ENCODE measurements around the gene DOCK11. TPM values are rescaled to one million over a fixed set of nuclear protein-coding genes. Genes with fewer than 3 reads are reported as not detected.
A peak's percentile ranks its signal among the peaks of the same experiment; 100 is the strongest.

The DOCK11 gene
- total and polyA plus RNA-seq, 11 donors, result 1.8 to 26.3 (median 2.9) TPM

- TF ChIP-seq POLR2A (IDR thresholded peaks at IDR 0.05) (no peak), CTCF (IDR thresholded peaks at IDR 0.05) (no peak)
- DNase-seq (no peak), ATAC-seq (peak in 3 of 4 donors; percentile 49 to 65 (median 53))
- H3K36me3 ChIP-seq, result no peaks in the 10 kb centered on the region
- 85 to 94% (median 89%) methylated on average over 13 of the region's 13 CpGs for WGBS, 4 donors
- no peaks in the 10 kb centered on the region for H3K9me3 ChIP-seq
- no peaks in the 10 kb centered on the region for H3K27me3 ChIP-seq
- intact Hi-C loops (cut with DNase I), result no loop called here
- no peak overlapping the region for H3K4me3 ChIP-seq
- peak overlapping the region in 1 of 12 donors; percentile 85 for H3K27ac ChIP-seq
- H3K4me1 ChIP-seq, result peaks cover 0 to 12% (median 0%) of the 10 kb centered on the region in 12 donors
Observed at GRCh38 chrX:118717678-118718391, 222.2 kb downstream of the DOCK11 start.

- intact Hi-C loops (cut with DNase I), result no loop called here
- H3K4me1 ChIP-seq, result peaks cover 0 to 12% (median 0%) of the 10 kb centered on the region in 12 donors
- peak overlapping the region in 2 of 12 donors; percentile 24 to 85 for H3K27ac ChIP-seq
- H3K4me3 ChIP-seq, result no peak overlapping the region
- TF ChIP-seq POLR2A (IDR thresholded peaks at IDR 0.05), result no peak
- no peak for TF ChIP-seq CTCF (IDR thresholded peaks at IDR 0.05)
- no peaks in the 10 kb centered on the region for H3K9me3 ChIP-seq
- no peaks in the 10 kb centered on the region for H3K27me3 ChIP-seq
- peak in 3 of 4 donors; percentile 41 to 59 (median 54) for ATAC-seq
- DNase-seq, result no peak
- 78 to 90% (median 88%) methylated on average over 2 of the region's 2 CpGs for WGBS, 4 donors
- H3K36me3 ChIP-seq, result no peaks in the 10 kb centered on the region
Observed at GRCh38 chrX:118718737-118719136, 223.1 kb downstream of the DOCK11 start.

GRCh38 chrX:118720058-118720707, 224.6 kb downstream of the DOCK11 start:
- Histone ChIP-seq H3K4me3 (no peak overlapping the region), H3K36me3 (no peaks in the 10 kb centered on the region), H3K27me3 (no peaks in the 10 kb centered on the region), H3K4me1 (peaks cover 0 to 20% (median 0%) of the 10 kb centered on the region in 12 donors), H3K27ac (no peak overlapping the region), H3K9me3 (no peaks in the 10 kb centered on the region)
- 74 to 92% (median 84%) methylated on average over 3 of the region's 3 CpGs for WGBS, 4 donors
- no peak for DNase-seq
- intact Hi-C loops (cut with DNase I), result loop anchor here in 1 of 10 donors (10.0 kb wide), 1 partner anchor 75 kb away; no protein-coding TSS in a partner anchor
- ATAC-seq, result no peak
- TF ChIP-seq CTCF (IDR thresholded peaks at IDR 0.05), result no peak
- TF ChIP-seq POLR2A (IDR thresholded peaks at IDR 0.05), result no peak

GRCh38 chrX:118723376-118723775, 227.8 kb downstream of the DOCK11 start:
- Histone ChIP-seq H3K27me3 (no peaks in the 10 kb centered on the region), H3K27ac (no peak overlapping the region), H3K4me1 (peaks cover 0 to 37% (median 1%) of the 10 kb centered on the region in 12 donors), H3K4me3 (no peak overlapping the region), H3K9me3 (no peaks in the 10 kb centered on the region), H3K36me3 (no peaks in the 10 kb centered on the region)
- TF ChIP-seq POLR2A (IDR thresholded peaks at IDR 0.05) (no peak), CTCF (IDR thresholded peaks at IDR 0.05) (no peak)
- ATAC-seq, result no peak
- WGBS, 4 donors, result 72 to 92% (median 82%) methylated on average over 3 of the region's 3 CpGs
- no peak for DNase-seq
- intact Hi-C loops (cut with DNase I), result loop anchor here in 1 of 10 donors (10.0 kb wide), 1 partner anchor 79 kb away; no protein-coding TSS in a partner anchor
